Measurements from ENCODE around the gene SLC1A4.
"Not testable (repeated sequence)": the region's sequence is repeated elsewhere in the genome, so short reads cannot be mapped to it uniquely, and the experiment has no call there.

The SLC1A4 gene

GRCh38 chr2:64989126-64989981, at the start of gene SLC1A4:
SLC1A4 (plus strand) TSS chr2:64989399; CDS start chr2:64989644, 245 bp downstream.
- DNase-seq (ENCODE audit: low read depth): peak; percentile 95

- DNase-seq (ENCODE audit: low read depth): no peak
Observed at GRCh38 chr2:64941143-64941542, 48.1 kb upstream of the SLC1A4 start.

- DNase-seq (ENCODE audit: low read depth): no peak
Observed at GRCh38 chr2:64941801-64942200, 47.4 kb upstream of the SLC1A4 start.

GRCh38 chr2:64942693-64943092, 46.5 kb upstream of the SLC1A4 start:
- peak; percentile 24 for DNase-seq (ENCODE audit: low read depth)

- peak; percentile 45 for DNase-seq (ENCODE audit: low read depth)
Observed at GRCh38 chr2:64943387-64944150, 45.6 kb upstream of the SLC1A4 start.

- no peak for DNase-seq (ENCODE audit: low read depth)
Observed at GRCh38 chr2:64944484-64944883, 44.7 kb upstream of the SLC1A4 start.

GRCh38 chr2:64945973-64946768, 43.0 kb upstream of the SLC1A4 start:
- DNase-seq (ENCODE audit: low read depth): peak; percentile 54

- peak; percentile 18 for DNase-seq (ENCODE audit: low read depth)
Observed at GRCh38 chr2:64946769-64947247, 42.4 kb upstream of the SLC1A4 start.

GRCh38 chr2:64947885-64948284, 41.3 kb upstream of the SLC1A4 start:
- no peak for DNase-seq (ENCODE audit: low read depth)

GRCh38 chr2:64950226-64951160, 38.7 kb upstream of the SLC1A4 start:
- DNase-seq (ENCODE audit: low read depth): peak; percentile 52

- no peak for DNase-seq (ENCODE audit: low read depth)
Observed at GRCh38 chr2:64951306-64951953, 37.8 kb upstream of the SLC1A4 start.

- no peak for DNase-seq (ENCODE audit: low read depth)
Observed at GRCh38 chr2:64952096-64952495, 37.1 kb upstream of the SLC1A4 start.

GRCh38 chr2:64952511-64953482, 36.4 kb upstream of the SLC1A4 start:
- DNase-seq (ENCODE audit: low read depth): peak; percentile 91

- no peak for DNase-seq (ENCODE audit: low read depth)
Observed at GRCh38 chr2:64955467-64955866, 33.7 kb upstream of the SLC1A4 start.

- no peak for DNase-seq (ENCODE audit: low read depth)
Observed at GRCh38 chr2:64957109-64957903, 31.9 kb upstream of the SLC1A4 start.

GRCh38 chr2:64958556-64958955, 30.6 kb upstream of the SLC1A4 start:
- no peak for DNase-seq (ENCODE audit: low read depth)

GRCh38 chr2:64960819-64961218, 28.4 kb upstream of the SLC1A4 start:
- DNase-seq (ENCODE audit: low read depth): no peak

- not testable (repeated sequence) for DNase-seq (ENCODE audit: low read depth)
Observed at GRCh38 chr2:64963138-64963537, 26.1 kb upstream of the SLC1A4 start.
